IMR-90 (cell line): ENCODE data around the gene NET1. TPM values are rescaled to one million over a fixed set of nuclear protein-coding genes. Genes with fewer than 3 reads are reported as not detected.

Experiments used
- ATAC-seq: fragments of 200-7000 bp; cut with Tn5 transposase; 2 replicates; pipeline ENCODE4 v1.9.1; 2020; ENCODE audit warnings: low read depth, mild to moderate bottlenecking, moderate library complexity
- BruUV-seq: library from RNA; stranded (reverse); fragments of 400-500 nt; replicated peaks from 2 replicates; lab custom pipeline; 2021; lab: Mats Ljungman, UMichigan
- CTCF ChIA-PET: fragments of 300-600 bp; formaldehyde crosslinking; extraction: SDS; loops from one replicate; lab custom pipeline; 2021; ENCODE audit warnings: antibody characterized with exemption; lab: Yijun Ruan, JAX
- POLR2A ChIA-PET: fragments of 300-600 bp; sonication (Branson Sonifier 250); formaldehyde crosslinking; loops from one replicate; lab custom pipeline; 2022; ENCODE audit warnings: antibody characterized with exemption; ENCODE audit not compliant: unreplicated experiment; lab: Charles Lee
- DNase-seq: peaks from one replicate; pipeline ENCODE4 v3.0.0; 2013
- H2AFZ ChIP-seq: replicated peaks from 2 replicates; pipeline ENCODE3; 2013; ENCODE audit warnings: low read length, mild to moderate bottlenecking; ENCODE audit not compliant: poor library complexity
- H2AK5ac ChIP-seq: 2 replicates; pipeline ENCODE4 v1.6.1; 2013; ENCODE audit warnings: low read depth, low read length, inconsistent platforms
- H2AK9ac ChIP-seq: replicated peaks from 2 replicates; pipeline ENCODE3; 2013; ENCODE audit warnings: mild to moderate bottlenecking, low read depth, low read length, moderate library complexity; ENCODE audit not compliant: poor library complexity
- H2BK120ac ChIP-seq: 2 replicates; pipeline ENCODE4 v1.6.1; 2013; ENCODE audit warnings: low read depth, low read length, inconsistent platforms
- H2BK15ac ChIP-seq: 3 replicates; pipeline ENCODE4 v1.6.1; 2013; ENCODE audit warnings: low read depth, low read length, inconsistent platforms
- H2BK20ac ChIP-seq: 2 replicates; pipeline ENCODE4 v1.6.1; 2013; ENCODE audit warnings: low read depth, mild to moderate bottlenecking, inconsistent platforms, low read length, moderate library complexity
- H2BK5ac ChIP-seq: 2 replicates; pipeline ENCODE4 v1.6.1; 2013; ENCODE audit warnings: mild to moderate bottlenecking, low read depth, low read length, inconsistent platforms; ENCODE audit not compliant: poor library complexity, severe bottlenecking
- H3K14ac ChIP-seq: replicated peaks from 2 replicates; pipeline ENCODE4 v1.6.1; 2013; ENCODE audit warnings: low read depth, low read length, inconsistent platforms
- H3K18ac ChIP-seq: 2 replicates; pipeline ENCODE4 v1.6.1; 2013; ENCODE audit warnings: low read depth, low read length, control low read depth
- H3K23ac ChIP-seq: 2 replicates; pipeline ENCODE4 v1.6.1; 2013; ENCODE audit warnings: low read depth, low read length, inconsistent platforms
- H3K27ac ChIP-seq: 2 replicates; pipeline ENCODE4 v1.5.1; 2013; ENCODE audit warnings: mild to moderate bottlenecking, control low read depth, low read length; ENCODE audit not compliant: insufficient read depth
- H3K27me3 ChIP-seq: 2 replicates; pipeline ENCODE4 v1.6.1; 2013; ENCODE audit warnings: low read length; ENCODE audit not compliant: control insufficient read depth, insufficient read depth
- H3K36me3 ChIP-seq: 2 replicates; pipeline ENCODE4 v1.6.1; 2013; ENCODE audit warnings: low read length, mixed read lengths; ENCODE audit not compliant: control insufficient read depth, insufficient read depth
- H3K4ac ChIP-seq: 2 replicates; pipeline ENCODE4 v1.6.1; 2013; ENCODE audit warnings: low read depth, low read length, inconsistent platforms
- H3K4me1 ChIP-seq: 2 replicates; pipeline ENCODE4 v1.6.1; 2013; ENCODE audit warnings: low read length, mixed read lengths; ENCODE audit not compliant: control insufficient read depth, insufficient read depth
- H3K4me2 ChIP-seq: 2 replicates; pipeline ENCODE4 v1.6.1; 2013; ENCODE audit warnings: low read depth, mild to moderate bottlenecking, control low read depth, low read length, moderate library complexity
- H3K4me3 ChIP-seq: 2 replicates; pipeline ENCODE4 v1.5.1; 2013; ENCODE audit warnings: low read depth, mild to moderate bottlenecking, control low read depth, low read length, moderate library complexity; ENCODE audit not compliant: insufficient read depth
- H3K56ac ChIP-seq: 2 replicates; pipeline ENCODE4 v1.6.1; 2013; ENCODE audit warnings: low read length, inconsistent platforms; ENCODE audit not compliant: insufficient read depth; ENCODE audit errors: extremely low read depth
- H3K79me1 ChIP-seq, 2 experiments: 2 replicates each; pipeline ENCODE4 v1.6.1; 2013; ENCODE audit warnings: low read length in 2 of 2, inconsistent platforms in 1 of 2, low read depth in 1 of 2
- H3K9ac ChIP-seq: 2 replicates; pipeline ENCODE4 v1.6.1; 2013; ENCODE audit warnings: low read depth, low read length, control low read depth
- H3K9me1 ChIP-seq: 2 replicates; pipeline ENCODE4 v1.6.1; 2013; ENCODE audit warnings: low read length, inconsistent platforms; ENCODE audit not compliant: insufficient read depth
- H3K9me3 ChIP-seq: 2 replicates; pipeline ENCODE4 v1.6.1; 2013; ENCODE audit warnings: low read length; ENCODE audit not compliant: control insufficient read depth, insufficient read depth
- H4K20me1 ChIP-seq: 2 replicates; pipeline ENCODE4 v1.6.1; 2013; ENCODE audit warnings: low read length, inconsistent platforms; ENCODE audit not compliant: insufficient read depth
- H4K5ac ChIP-seq: 2 replicates; pipeline ENCODE4 v1.6.1; 2013; ENCODE audit warnings: mild to moderate bottlenecking, low read depth, low read length, control low read depth
- H4K8ac ChIP-seq, 2 experiments: 2 replicates each; pipeline ENCODE4 v1.6.1; 2013; ENCODE audit warnings: low read depth in 2 of 2, low read length in 2 of 2, control low read depth in 1 of 2, inconsistent platforms in 1 of 2
- H4K91ac ChIP-seq: 2 replicates; pipeline ENCODE4 v1.6.1; 2013; ENCODE audit warnings: low read depth, low read length, inconsistent platforms; ENCODE audit not compliant: insufficient read depth
- NFE2L2 ChIP-seq: fragments of 150-350 bp; IDR thresholded peaks from 2 replicates; pipeline ENCODE4 v1.6.1; 2016; ENCODE audit warnings: low read depth, mild to moderate bottlenecking, low read length
- WGBS, 2 experiments: methylation state at CpG; one replicate each; pipeline versions ENCODE4 v1.1.5 to v1.1.7; 2013; ENCODE audit warnings: missing lambda C conversion rate in 2 of 2; ENCODE audit not compliant: insufficient read length in 1 of 2; ENCODE audit errors: extremely low coverage in 2 of 2; 5-methylcytosine and 5-hydroxymethylcytosine counted together
- dilution Hi-C: fragments of 300-500 bp; cut with HindIII; formaldehyde crosslinking; loops from one replicate; pipeline ENCODE4 v1.14.3; 2018; ENCODE audit warnings: low sequenced_read_pairs; ENCODE audit not compliant: unreplicated experiment
- in situ Hi-C: fragments of 300-500 bp; cut with MboI; formaldehyde crosslinking; loops from 3 replicates; pipeline ENCODE4 v1.14.3; 2019; ENCODE audit warnings: low sequenced_read_pairs, inconsistent platforms, mixed read lengths
- intact Hi-C: fragments of 100-400 bp; cut with micrococcal nuclease; formaldehyde crosslinking; loops from 2 replicates; pipeline ENCODE4 v1.10.0; 2022
- polyA plus RNA-seq, 3 experiments: library from polyadenylated mRNA; depleted of rRNA; stranded (reverse); fragments of >200 nt; gene quantifications; 2 replicates each; pipeline ENCODE4 v1.2.3, GENCODE V29; 2012; ENCODE audit warnings: low replicate concordance in 1 of 3
- total RNA-seq: library from RNA; depleted of rRNA; stranded (reverse); fragments of >200 nt; gene quantifications from 2 replicates; pipeline ENCODE4 v1.2.3, GENCODE V29; 2012
- TF ChIP-seq, protein P1 (sequence below): conservative IDR thresholded peaks from 2 replicates; pipeline ENCODE4 v1.5.1; 2012; ENCODE audit warnings: mild to moderate bottlenecking, low read depth, low read length, improper control_type of control experiment

The NET1 gene
- total and polyA plus RNA-seq, 2 of the 4 experiments (the other 2 are of a cell fraction) = 20.0 to 54.7 TPM

DNA sequence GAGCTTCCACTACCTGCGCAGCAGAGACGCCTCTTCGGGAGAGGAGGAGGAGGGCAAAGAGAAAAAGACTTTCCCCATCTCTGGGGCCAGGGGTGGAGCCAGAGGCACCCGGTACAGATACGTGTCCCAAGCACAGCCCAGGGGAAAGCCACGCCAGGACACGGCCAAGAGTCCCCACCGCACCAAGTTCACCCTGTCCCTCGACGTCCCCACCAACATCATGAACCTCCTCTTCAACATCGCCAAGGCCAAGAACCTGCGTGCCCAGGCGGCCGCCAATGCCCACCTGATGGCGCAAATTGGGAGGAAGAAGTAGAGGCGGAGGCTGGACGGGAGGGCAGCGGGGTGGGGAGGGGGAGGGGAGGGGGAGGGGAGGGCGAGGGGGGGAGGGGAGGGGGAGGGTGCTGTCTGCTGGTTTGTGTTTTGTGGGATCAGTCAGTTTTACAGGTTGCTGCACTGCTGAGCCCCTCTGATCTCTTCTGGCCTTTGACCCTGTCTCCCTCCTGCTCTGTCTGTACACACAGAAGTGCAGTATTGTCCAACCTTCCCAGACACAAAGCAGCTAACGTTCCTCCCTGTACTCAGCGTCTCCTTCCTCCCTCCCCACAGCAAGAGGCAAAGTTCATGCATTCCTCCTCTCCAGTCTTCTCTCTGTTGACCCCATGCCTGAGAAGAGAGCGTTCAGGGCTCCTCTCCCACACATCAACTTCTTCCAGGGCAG, 38.3 kb upstream of the NET1 start:
- H2AK9ac ChIP-seq = no peak overlapping the region
- H3K4ac ChIP-seq = no peak overlapping the region
- DNase-seq (no peak), ATAC-seq (no peak)
- H3K56ac ChIP-seq = no peak overlapping the region
- POLR2A ChIA-PET = no interaction called here
- H3K18ac ChIP-seq = no peak overlapping the region
- H3K23ac ChIP-seq = no peak overlapping the region
- no peak overlapping the region for H3K27ac ChIP-seq
- H4K91ac ChIP-seq = no peak overlapping the region
- H3K14ac ChIP-seq = no peak overlapping the region
- H3K9me1 ChIP-seq = no peaks in the 10 kb centered on the region
- no peak overlapping the region for H4K8ac ChIP-seq
- H2BK120ac ChIP-seq = no peak overlapping the region
- no peak overlapping the region for H2BK5ac ChIP-seq
- H3K4me3 ChIP-seq = no peak overlapping the region
- H3K79me1 ChIP-seq = no peaks in the 10 kb centered on the region
- no peak overlapping the region for H3K9ac ChIP-seq
- intact Hi-C loops = no loop called here
- no peak overlapping the region for H3K4me2 ChIP-seq
- peaks cover 2% of the 10 kb centered on the region; the same call in 1 of the 2 replicates for H3K9me3 ChIP-seq
- H3K27me3 ChIP-seq = peaks cover 3% of the 10 kb centered on the region; the same call in 1 of the 2 replicates
- H3K36me3 ChIP-seq = no peaks in the 10 kb centered on the region
- no peaks in the 10 kb centered on the region for H4K20me1 ChIP-seq
- no TSS peak for BruUV-seq
- TF ChIP-seq, protein P1, sequence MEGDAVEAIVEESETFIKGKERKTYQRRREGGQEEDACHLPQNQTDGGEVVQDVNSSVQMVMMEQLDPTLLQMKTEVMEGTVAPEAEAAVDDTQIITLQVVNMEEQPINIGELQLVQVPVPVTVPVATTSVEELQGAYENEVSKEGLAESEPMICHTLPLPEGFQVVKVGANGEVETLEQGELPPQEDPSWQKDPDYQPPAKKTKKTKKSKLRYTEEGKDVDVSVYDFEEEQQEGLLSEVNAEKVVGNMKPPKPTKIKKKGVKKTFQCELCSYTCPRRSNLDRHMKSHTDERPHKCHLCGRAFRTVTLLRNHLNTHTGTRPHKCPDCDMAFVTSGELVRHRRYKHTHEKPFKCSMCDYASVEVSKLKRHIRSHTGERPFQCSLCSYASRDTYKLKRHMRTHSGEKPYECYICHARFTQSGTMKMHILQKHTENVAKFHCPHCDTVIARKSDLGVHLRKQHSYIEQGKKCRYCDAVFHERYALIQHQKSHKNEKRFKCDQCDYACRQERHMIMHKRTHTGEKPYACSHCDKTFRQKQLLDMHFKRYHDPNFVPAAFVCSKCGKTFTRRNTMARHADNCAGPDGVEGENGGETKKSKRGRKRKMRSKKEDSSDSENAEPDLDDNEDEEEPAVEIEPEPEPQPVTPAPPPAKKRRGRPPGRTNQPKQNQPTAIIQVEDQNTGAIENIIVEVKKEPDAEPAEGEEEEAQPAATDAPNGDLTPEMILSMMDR = no peak
- no peak for TF ChIP-seq NFE2L2
- 40% methylated on average over 1 of the region's 22 CpGs; no CpG with 5 or more reads in 1 of the 2 experiments for WGBS, 2 experiments
- H3K4me1 ChIP-seq = no peaks in the 10 kb centered on the region
- H2BK15ac ChIP-seq = no peak overlapping the region
- CTCF ChIA-PET = no interaction called here
- no peak overlapping the region for H2BK20ac ChIP-seq
- H4K5ac ChIP-seq = no peak overlapping the region
- dilution Hi-C loops = no loop called here
- H2AK5ac ChIP-seq = no peak overlapping the region
- in situ Hi-C loops = no loop called here
- no peak overlapping the region for H2AFZ ChIP-seq
